GM21619 (cell line): ENCODE results near the gene APBA2.
"Not testable (repeated sequence)": the region's sequence is repeated elsewhere in the genome, so short reads cannot be mapped to it uniquely, and the experiment has no call there.

ENCODE experiments used
- ATAC-seq: cut with Tn5 transposase; IDR thresholded peaks from one replicate; pipeline ENCODE4 v1.9.1; 2021; ENCODE audit not compliant: unreplicated experiment

APBA2 gene

DNA sequence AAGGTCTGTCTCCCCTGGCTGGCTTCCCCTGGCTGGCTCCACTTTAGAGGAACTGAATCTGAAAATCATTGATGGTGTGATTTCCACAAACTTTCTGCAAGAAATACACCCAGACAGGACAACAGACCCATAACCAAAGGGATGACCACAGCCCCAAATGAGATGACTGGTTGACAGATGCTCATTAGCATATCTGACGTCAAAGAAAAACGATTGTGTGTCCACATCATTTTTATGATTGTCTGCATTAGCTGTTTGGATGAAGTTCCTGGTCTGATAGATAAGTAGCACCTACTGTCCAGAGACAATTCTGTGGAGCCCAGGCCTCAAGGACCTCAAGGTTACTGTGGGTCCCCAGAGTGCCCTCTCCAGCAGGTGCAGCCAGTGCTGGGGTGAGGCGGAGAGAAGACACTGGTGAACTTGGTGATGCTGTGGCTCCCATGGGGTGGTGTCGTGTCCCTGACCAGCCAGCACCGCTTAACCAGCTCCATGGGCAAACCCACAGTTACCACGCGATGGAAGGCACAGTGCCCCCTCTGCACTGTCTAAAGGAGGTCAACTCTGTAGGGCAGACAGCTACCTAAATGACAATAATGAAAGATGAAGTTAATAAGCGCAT lies 256.5 kb downstream of the APBA2 start:
- no peak for ATAC-seq

DNA sequence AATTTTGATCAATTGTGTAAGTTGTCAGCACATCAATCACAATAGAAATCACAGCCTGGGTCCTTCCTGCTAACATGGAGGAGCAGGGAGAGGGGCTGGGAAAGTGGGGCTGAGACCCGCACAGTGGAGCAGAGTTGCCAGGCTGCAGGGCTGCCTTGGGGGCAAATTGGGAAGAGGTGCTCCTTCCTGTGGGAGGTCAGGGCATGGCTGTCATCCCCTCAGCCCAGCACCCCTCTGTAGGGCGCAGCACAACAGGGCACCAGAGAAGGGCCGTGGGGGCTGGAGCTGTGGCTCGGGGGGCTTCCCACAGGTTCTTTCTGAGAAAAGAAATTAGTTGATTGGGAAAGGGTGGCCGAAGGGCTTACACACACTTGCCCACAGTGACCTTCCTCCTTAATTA lies 257.5 kb downstream of the APBA2 start:
- ATAC-seq, result no peak

DNA sequence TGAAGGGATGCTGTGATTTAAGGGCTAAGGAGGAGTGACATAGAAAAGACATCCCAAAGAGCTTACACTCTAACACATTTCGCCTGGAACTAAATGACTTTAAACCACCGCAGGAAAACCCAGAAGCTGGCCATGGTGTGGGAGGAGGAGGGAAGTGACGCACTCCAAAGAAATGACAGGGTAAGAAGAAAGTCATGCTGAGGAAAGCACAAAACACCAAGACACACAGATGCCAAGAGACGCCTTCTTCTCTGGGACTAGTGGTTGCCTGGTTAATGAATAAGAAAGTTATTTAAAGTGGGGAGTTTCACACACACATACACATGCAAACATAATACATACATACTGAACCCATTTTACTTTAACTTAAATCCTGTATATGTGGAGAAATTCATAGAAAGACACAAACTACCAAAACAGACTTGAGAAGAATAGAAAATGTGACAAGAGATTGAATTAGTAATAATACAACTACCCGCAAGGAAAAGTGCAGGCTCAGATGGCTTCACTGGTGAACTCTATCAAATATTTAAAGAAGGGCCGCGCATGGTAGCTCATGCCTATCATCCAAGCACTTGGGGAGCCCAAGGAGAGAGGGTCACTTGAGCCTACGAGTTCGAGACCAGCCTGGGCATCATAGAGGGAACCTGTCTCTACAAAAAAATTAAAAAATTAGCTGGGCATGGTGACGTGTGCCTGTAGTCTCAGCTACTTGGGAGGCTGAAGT lies 258.3 kb downstream of the APBA2 start:
- peak; percentile 60 for ATAC-seq

DNA sequence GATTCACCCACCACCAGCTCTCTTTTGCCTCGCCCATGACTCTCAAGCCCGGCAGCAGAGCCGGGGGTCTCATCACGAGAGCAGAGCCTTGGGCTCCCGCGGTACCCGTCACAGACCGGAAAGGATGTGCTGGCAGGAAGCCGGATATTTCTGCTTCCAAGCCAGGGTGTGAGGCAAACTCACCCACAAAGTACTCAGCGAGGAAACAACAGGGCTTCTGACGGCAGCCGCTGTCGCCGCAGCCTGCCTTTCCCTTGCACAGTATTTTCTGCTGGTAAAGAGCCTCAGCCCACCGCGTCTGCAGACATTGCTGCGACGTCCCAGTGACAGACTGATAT lies 263.9 kb downstream of the APBA2 start:
- ATAC-seq, result no peak

DNA sequence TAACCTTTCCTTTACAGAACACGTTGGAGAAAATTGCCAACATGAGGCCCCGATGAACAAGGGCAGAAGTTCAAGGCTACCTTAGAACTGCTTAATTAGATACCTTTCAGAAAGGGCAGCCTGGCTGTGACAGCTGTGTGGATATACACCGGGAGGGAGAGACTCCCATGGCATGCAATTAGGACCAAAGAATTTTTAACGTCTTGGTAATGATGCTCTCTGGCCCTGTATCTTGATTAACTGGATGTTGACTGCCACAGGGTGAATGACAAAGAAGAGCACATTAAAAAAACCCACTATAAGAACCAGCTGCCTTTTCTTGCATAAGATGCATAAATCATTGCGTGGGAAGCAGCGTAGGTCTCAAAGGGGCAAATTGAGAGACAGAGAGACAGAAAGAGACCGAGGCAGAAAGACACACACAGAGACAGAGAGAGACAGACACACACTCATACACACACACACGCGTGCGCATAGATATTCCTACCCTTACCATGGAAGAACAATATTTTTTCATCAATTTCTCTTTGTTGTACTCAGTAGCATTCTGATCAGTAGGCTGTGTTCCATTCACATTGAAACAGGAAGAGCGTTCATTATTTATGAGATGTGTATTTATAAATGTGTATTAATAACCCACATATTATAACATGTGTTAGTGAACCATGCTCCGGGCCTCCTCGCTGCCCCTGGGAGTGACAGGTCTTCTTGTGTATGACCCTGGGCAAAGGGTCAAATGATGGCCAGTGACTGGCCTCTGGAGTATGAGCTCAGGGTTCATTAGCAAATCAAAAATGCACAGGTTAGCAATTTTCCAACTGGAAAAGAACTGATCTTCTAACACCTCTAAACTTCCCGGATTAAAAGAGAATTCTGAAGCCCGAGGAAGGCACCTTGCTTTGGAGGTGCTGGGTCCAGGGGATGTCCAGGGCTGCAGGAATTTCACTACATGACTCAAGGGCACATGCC lies 265.0 kb downstream of the APBA2 start:
- ATAC-seq, result no peak

DNA sequence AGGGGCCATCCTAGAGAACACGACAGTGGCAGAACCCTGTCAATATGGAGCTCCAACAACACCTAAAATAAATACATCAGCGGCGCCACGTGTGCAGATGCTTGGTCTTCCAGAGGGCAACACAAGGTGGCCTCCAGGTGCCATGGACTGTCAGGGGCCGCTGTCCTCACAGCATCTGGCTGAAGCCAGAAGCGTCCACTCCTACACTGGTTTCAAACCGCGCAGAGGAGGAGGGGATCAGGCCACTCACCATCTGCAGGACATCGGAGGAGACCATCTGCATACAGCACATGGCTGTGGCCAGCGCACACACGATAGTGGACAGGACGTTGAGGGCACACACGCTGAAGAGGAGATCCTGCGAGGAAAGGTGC lies 265.7 kb downstream of the APBA2 start:
- ATAC-seq, result no peak

DNA sequence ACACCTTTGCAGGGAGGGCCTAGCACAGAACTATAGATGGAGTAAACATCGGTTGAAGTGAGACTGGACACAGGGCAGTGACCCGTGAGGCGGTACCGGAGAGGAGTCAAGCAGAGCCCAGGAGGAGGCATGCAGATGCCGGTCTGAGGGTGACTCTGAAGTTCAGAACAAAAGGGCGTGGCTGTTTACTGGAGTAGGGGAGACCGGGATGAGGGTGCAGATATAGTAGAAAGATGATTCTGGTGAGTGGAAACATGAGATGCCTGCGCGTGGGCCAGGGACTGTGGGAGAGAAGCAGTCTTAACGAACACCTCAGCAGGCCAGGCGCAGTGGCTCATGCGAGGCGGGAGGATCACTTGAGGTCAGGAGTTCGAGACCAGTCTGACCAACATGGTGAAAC lies 270.7 kb downstream of the APBA2 start:
- no peak for ATAC-seq

DNA sequence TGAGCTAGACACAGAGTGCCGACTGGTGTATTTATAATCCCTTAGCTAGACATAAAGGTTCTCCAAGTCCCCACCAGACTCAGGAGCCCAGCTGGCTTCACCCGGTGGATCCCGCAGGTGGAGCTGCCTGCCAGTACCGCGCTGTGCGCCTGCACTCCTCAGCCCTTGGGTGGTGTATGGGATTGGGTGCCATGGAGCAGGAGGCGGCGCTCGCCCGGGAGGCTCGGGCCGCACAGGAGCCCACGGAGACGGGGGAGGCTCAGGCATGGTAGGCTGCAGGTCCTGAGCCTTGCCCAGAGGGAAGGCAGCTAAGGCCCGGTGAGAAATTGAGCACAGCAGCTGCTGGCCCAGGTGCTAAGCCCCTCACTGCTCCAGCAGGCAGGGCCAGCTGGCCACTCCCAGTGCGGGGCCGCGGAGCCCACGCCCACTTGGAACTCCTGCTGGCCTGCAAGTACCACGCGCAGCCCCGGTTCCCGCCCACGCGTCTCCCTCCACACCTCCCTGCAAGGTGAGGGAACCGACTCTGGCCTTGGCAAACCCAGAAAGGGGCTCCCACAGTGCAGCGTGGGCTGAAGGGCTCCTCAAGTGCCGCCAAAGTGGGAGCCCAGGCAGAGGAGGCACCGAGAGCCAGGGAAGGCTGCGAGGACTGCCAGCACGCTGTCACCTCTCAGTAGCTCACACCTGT lies 274.1 kb downstream of the APBA2 start:
- no peak for ATAC-seq

DNA sequence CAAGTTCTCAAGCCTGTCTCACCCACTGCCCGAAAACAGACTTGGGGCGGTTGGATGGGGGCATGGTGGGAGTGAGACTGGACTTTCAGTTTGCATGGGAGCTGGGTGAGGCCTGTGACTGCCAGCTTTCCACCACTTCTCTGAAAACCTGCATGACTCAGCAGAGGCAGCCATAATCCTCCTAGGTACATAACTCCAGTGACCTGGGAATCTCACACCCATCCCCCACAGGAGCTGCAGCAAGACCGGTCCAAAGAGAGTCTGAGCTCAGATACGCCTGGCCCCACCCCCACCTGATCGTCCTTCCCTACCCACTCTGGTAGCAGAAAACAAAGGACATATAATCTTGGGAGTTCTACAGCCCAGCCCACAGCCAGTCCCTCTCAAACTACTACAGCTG lies 276.6 kb downstream of the APBA2 start:
- ATAC-seq, result no peak

DNA sequence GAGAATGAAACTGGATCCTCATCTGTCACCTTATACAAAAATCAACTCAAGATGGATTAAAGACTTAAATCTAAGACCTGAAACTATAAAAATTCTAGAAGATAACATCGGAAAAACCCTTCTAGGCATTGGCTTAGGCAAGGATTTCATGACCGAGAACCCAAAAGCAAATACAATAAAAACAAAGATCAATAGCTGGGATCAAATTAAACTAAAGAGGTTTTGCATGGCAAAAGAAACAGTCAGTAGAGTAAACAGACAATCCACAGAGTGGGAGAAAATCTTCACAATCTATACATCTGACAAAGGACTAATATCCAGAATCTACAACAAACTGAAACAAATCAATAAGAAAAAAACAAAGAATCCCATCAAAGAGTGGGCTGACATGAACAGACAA lies 281.3 kb downstream of the APBA2 start:
- not testable (repeated sequence) for ATAC-seq
